NCI-H226 (cell line): Measurements from ENCODE around the gene NBEA.
"Not testable (repeated sequence)": the region's sequence is repeated elsewhere in the genome, so short reads cannot be mapped to it uniquely, and the experiment has no call there.

Experiments
- DNase-seq: peaks from one replicate; pipeline ENCODE4 v3.0.0-alpha.2; 2015

NBEA gene

DNA sequence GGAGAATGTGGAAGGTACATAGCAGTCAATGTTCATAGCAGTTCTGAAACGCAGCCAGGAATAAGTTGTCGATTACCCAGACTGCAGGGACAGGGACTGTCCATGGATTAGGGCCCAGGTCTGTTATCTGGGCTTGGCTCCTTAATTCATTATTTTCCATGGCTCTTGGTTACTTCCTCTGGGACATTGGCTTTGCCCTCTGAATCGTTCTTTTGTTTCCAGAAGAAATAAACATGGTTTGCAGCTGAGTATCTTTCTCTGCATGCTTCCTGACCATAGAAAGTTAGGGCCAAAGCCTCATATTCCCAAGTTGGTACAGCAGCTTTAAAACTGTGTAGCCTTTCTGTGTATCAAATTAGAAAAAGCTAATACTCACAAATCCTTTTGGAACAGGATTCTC lies 656.2 kb downstream of the NBEA start:
- no peak for DNase-seq

DNA sequence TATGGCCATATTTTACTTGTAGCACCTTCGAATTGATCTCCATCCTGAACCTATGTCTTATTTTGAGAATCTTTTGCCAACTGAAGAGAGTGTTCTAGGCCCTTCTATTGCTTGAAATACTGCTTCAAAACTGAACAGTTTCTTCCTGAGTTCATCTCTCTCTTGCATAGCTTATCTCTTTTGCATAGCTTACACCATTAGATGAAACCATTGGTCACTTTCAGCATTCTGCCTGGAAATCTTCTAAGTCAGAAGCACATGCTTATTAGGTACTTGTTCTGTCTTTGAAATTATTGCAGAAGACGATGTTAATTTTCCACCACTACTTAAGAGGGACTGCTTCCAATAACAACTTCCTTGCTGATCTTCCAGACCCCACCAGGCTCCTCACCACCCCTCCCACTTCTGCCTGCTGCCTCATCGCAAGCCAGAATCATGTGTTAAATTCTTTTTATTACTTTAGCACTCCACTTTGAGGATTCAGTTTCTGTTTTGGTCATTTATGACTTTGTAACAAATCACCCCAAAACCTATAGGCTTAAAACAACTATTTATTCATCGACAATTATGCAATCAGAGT lies 656.8 kb downstream of the NBEA start:
- no peak for DNase-seq

GRCh38 chr13:35599384-35599783 lies 657.3 kb downstream of the NBEA start:
- DNase-seq, result no peak

GRCh38 chr13:35600137-35600536 lies 658.1 kb downstream of the NBEA start:
- no peak for DNase-seq

GRCh38 chr13:35603593-35604285 lies 661.7 kb downstream of the NBEA start:
- no peak for DNase-seq

GRCh38 chr13:35614666-35615065 lies 672.6 kb downstream of the NBEA start:
- no peak for DNase-seq

DNA sequence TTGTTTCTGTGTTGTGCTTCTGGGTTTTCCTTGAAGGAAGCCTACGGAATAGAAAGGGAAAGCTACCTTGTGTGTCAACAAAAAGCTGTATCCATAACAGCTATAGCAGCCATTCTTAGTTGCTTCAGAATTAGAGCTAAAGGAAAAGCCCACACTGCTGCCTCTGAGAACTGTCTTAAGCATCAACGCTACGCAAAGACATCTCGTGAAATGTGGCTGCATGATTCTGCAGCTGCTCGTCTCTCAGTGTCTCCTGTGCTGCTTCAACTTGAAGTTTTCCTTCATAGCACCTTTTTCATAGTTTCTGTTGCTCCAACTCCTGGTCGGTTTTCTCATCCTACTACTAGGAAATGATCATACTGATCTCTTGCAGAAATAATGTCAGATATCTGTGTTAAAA lies 675.4 kb downstream of the NBEA start:
- DNase-seq, result no peak

GRCh38 chr13:35618565-35619083 lies 676.6 kb downstream of the NBEA start:
- no peak for DNase-seq

GRCh38 chr13:35621989-35622388 lies 679.9 kb downstream of the NBEA start:
- peak; percentile 3 for DNase-seq

GRCh38 chr13:35629026-35629425 lies 687.0 kb downstream of the NBEA start:
- no peak for DNase-seq

- DNase-seq, result no peak
These were observed 688.6 kb downstream of the NBEA start for GRCh38 chr13:35630551-35631275.

- DNase-seq, result no peak
These were observed 689.6 kb downstream of the NBEA start for GRCh38 chr13:35631666-35632065.

GRCh38 chr13:35643625-35644024 lies 701.6 kb downstream of the NBEA start:
- DNase-seq, result no peak

GRCh38 chr13:35646056-35646774 lies 704.1 kb downstream of the NBEA start:
- DNase-seq, result no peak

- no peak for DNase-seq
These were observed 706.1 kb downstream of the NBEA start for GRCh38 chr13:35648201-35648600.

GRCh38 chr13:35649162-35649561 lies 707.1 kb downstream of the NBEA start:
- DNase-seq, result no peak

DNA sequence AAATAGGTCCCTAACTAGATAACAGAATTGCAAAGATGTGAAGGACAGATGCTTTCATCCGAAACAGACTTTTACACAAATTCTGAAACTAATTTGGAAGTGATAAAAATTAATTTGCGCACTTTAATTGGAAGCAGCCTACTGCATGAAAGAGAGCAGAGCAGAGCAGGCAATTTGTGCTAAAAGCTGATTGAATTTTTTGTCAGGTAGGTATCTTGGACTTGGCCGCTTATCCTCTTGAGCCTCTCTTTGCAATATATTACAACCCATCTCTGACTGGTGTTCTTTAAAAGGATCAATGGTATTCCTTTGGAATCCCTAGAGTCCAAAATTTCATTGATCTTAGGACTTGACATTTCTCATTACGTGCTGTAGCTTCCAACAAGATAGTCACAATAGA lies 717.7 kb downstream of the NBEA start:
- DNase-seq, result no peak

GRCh38 chr13:35664747-35665146 lies 722.7 kb downstream of the NBEA start:
- DNase-seq, result no peak

DNA sequence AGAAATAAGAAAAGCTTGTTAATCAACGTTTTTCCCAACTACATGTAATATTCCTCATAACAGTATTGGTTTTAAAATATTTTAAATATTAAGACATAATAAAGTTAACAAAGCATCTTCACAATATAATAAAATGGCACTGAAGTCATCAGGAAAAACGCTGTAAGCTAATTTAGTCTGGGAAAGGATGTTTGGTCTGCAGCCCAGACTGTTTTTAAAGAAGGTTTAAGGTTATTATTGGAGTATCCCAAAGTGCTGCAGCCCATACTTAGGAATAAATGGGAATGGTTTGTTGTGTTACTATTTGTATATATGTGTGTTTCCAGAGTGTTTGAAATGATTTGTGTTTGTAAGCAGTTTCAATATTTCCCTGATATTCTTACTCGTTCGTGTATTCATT lies 727.3 kb downstream of the NBEA start:
- no peak for DNase-seq

DNA sequence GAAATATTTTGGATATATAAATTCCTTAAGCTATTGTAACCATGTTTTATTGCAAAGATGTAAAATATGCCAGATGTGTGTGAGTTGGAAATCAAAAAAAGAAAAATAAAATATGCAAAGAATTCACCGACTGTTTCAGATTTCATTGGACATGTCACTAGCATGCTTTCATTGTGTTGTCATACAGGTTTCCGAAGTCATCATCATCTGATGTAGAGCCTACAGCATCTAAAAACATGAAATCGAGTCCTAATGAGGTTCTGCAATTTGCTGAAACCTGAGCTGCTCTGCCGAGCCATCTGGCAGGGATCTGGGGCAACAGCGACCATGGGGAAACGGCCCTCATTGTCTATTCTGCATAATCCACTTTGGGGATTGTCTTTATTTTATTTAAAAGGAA lies 730.5 kb downstream of the NBEA start:
- no peak for DNase-seq

DNA sequence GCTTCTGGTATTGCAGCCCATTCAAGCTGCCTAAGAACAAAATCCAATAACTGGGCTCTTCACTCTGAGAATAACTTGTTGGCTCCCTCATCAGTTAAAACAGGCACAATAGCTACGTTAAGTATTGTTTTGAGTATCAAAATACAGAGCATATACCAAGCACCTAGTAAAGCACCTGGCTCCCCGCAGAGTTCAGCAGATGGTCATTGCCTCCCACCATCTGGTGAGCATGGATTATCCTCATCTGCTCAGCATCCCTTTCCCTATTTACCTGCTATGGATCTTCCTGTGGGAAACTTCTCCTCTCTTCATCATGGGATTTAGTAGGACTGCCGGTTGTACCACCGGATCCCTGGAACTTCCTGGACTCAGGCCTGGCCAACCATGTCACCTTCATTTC lies 733.6 kb downstream of the NBEA start:
- DNase-seq, result no peak

DNA sequence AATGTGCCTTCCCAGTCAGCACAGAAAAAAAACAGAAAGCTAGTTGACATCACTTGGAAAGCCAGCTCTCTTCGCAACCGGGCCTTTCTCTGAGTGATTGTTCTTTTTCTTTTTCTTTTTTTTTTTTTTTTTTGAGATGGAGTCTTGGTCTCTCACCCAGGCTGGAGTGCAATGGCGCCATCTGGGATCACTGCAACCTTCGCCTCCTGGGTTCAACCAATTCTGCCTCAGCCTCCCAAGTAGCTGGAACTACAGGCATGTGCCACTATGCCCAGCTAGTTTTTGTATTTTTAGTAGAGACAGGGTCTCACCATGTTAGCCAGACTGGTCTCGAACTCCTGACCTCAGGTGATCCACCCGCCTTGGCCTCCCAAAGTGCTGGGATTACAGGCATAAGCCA lies 735.8 kb downstream of the NBEA start:
- not testable (repeated sequence) for DNase-seq

- DNase-seq, result no peak
These were observed 739.6 kb downstream of the NBEA start for GRCh38 chr13:35681685-35682084.
